BJ (cell line): ENCODE measurements around the gene TBL3. TPM values are rescaled to one million over a fixed set of nuclear protein-coding genes. Genes with fewer than 3 reads are reported as not detected.

Source experiments
- CTCF ChIA-PET: fragments of 350-600 bp; formaldehyde crosslinking; extraction: SDS; loops from one replicate; lab custom pipeline; 2021; ENCODE audit warnings: antibody characterized with exemption, inconsistent platforms; lab: Yijun Ruan, JAX
- POLR2A ChIA-PET: fragments of 300-600 bp; sonication (Branson Sonifier 250); formaldehyde crosslinking; extraction: SDS; loops from one replicate; lab custom pipeline; 2021; ENCODE audit warnings: antibody characterized with exemption; lab: Charles Lee
- DNase-seq: peaks from one replicate; pipeline ENCODE4 v3.0.0-alpha.2; 2011; ENCODE audit warnings: low read depth
- H3K27me3 ChIP-seq: 2 replicates; pipeline ENCODE4 v1.6.0; 2011; ENCODE audit warnings: low read length; ENCODE audit not compliant: control insufficient read depth, insufficient read depth
- H3K36me3 ChIP-seq: 2 replicates; pipeline ENCODE4 v1.5.1; 2011; ENCODE audit warnings: low read length; ENCODE audit not compliant: control insufficient read depth, insufficient read depth
- H3K4me3 ChIP-seq: 2 replicates; pipeline ENCODE4 v1.5.1; 2011; ENCODE audit warnings: low read depth, mild to moderate bottlenecking, control low read depth, low read length
- polyA plus RNA-seq: library from polyadenylated mRNA; depleted of rRNA; stranded (reverse); fragments of >200 nt; gene quantifications from 2 replicates; pipeline ENCODE4 v1.2.3, GENCODE V29; 2011
- TF ChIP-seq, protein P1 (sequence below): IDR thresholded peaks from 2 replicates; pipeline ENCODE4 v1.5.1; 2011; ENCODE audit warnings: low read depth, mild to moderate bottlenecking, control low read depth, inconsistent platforms, low read length, moderate library complexity; ENCODE audit not compliant: insufficient read depth

The TBL3 gene
- polyA plus RNA-seq, 1 experiment, result 33.1 TPM

DNA sequence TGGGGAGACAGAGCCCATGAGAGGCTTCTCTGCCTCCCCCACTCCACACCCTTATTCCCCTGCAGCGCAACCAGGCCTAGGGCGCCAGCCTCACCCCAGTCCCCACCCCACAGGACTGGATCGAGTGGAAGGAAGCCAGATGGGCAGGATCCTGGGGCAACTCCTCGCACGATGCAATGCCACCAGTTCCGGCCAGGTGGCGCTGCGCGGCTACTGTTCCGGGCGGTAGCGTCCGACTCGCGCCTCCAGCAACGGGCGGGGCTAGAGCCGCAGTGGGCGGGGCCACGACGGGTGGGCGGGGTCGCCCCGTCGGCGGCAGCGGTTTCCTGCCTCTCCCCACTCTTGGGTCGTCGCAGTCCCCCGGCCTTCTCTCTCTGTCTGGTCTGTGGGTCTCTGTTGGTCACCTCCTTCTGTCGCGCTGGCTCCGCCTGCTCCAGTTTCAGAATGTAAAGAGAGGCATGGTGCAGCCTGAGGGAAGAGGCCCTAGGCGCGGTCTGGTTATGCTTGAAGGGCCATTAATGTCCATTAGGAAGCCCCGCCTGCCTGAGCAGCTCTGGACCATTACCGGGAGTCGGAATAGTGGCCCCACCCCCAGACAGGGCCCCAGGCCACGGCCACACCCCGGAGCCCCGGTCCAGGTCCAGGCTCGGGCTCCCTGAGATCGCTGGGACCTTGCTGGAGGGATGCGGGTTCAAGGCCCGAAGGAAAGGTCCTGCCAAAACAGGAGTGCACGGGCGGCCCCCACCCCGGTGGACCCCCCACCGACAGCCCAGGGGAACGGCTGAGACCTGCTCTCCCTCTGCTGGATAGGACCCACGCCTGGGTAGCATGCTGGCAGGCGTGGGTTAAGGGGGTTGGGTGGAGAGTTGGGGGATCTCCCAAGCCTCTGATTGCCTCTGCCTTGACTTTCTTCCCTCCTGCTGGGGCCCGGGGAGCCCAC, 51.5 kb downstream of the TBL3 start:
- DNase-seq, result no peak
- H3K4me3 ChIP-seq, result peak overlapping the region; percentile 18
- ChIA-PET CTCF (interaction anchor here (0.6 to 4.2 kb wide), 42 partner anchors 9 to 1055 kb away, joined by 3 to 34 read pairs (median 5); partner anchors contain the start of genes NTHL1, TRAF7 and TSC2), POLR2A (interaction anchor here (0.6 to 1.5 kb wide), 3 partner anchors 117 to 153 kb away, joined by 4 to 22 read pairs (median 5); partner anchors contain the start of gene TRAF7)
- TF ChIP-seq, protein P1, sequence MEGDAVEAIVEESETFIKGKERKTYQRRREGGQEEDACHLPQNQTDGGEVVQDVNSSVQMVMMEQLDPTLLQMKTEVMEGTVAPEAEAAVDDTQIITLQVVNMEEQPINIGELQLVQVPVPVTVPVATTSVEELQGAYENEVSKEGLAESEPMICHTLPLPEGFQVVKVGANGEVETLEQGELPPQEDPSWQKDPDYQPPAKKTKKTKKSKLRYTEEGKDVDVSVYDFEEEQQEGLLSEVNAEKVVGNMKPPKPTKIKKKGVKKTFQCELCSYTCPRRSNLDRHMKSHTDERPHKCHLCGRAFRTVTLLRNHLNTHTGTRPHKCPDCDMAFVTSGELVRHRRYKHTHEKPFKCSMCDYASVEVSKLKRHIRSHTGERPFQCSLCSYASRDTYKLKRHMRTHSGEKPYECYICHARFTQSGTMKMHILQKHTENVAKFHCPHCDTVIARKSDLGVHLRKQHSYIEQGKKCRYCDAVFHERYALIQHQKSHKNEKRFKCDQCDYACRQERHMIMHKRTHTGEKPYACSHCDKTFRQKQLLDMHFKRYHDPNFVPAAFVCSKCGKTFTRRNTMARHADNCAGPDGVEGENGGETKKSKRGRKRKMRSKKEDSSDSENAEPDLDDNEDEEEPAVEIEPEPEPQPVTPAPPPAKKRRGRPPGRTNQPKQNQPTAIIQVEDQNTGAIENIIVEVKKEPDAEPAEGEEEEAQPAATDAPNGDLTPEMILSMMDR, result peak; percentile 89
- H3K36me3 ChIP-seq, result no peaks in the 10 kb centered on the region
- H3K27me3 ChIP-seq, result peaks cover 6% of the 10 kb centered on the region; the same call in 1 of the 2 replicates

DNA sequence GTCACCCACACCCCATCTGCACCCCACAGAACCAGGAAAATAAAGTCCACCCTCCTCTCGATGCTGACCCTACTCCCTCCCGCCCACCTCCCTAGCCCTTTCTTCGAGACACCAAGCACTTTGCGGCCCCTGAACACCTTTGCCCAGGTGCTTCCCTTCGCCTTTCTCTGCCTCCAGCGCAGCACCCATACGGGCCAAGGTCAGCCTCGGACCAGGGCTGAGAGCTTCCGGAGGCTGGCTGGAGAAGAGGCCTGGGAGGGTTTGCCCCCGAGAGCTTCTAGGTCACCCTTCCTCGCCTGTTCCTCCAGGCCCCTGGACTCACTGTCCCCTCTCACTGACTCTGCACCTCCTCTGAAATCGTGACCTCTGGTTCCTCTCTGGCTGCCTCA, 52.2 kb downstream of the TBL3 start:
- Histone ChIP-seq H3K36me3 (no peaks in the 10 kb centered on the region), H3K4me3 (no peak overlapping the region), H3K27me3 (peaks cover 4% of the 10 kb centered on the region; the same call in 1 of the 2 replicates)
- TF ChIP-seq, protein P1, result no peak
- no peak for DNase-seq
- CTCF ChIA-PET, result interaction anchor here (0.6 to 4.2 kb wide), 19 partner anchors 8 to 130 kb away, joined by 3 to 34 read pairs (median 8); partner anchors contain the start of genes NTHL1 and TSC2
- POLR2A ChIA-PET, result interaction anchor here (1.5 kb wide), 1 partner anchor 131 kb away, joined by 4 read pairs; the partner anchor contains the start of gene TRAF7

DNA sequence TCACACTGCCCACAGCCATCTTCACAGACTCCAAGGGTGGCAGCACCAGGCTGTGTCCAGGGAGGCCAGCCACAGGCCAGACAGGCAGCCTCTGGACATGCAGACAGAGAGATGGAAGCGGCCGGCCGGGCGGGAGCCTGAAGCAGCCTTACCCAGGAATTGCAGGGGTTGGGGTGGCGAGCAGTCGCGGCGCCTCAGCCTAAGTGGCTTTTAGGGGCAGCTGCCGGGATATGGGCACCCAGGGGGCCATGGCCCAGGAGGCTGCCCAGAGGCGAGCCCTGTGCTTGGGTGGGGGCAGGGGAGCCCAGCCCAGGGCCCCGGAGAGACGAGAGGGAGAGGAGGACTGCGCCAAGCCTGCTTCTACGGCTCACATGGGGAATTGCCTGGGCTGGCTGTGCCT, 53.4 kb downstream of the TBL3 start:
- DNase-seq, result no peak
- Histone ChIP-seq H3K27me3 (no peaks in the 10 kb centered on the region), H3K4me3 (no peak overlapping the region), H3K36me3 (peaks cover 8% of the 10 kb centered on the region)
- ChIA-PET CTCF (interaction anchor here (1.7 to 4.2 kb wide), 3 partner anchors 31 to 127 kb away, joined by 9 to 34 read pairs (median 11); no protein-coding TSS in a partner anchor), POLR2A (no interaction called here)
- TF ChIP-seq, protein P1, result no peak

DNA sequence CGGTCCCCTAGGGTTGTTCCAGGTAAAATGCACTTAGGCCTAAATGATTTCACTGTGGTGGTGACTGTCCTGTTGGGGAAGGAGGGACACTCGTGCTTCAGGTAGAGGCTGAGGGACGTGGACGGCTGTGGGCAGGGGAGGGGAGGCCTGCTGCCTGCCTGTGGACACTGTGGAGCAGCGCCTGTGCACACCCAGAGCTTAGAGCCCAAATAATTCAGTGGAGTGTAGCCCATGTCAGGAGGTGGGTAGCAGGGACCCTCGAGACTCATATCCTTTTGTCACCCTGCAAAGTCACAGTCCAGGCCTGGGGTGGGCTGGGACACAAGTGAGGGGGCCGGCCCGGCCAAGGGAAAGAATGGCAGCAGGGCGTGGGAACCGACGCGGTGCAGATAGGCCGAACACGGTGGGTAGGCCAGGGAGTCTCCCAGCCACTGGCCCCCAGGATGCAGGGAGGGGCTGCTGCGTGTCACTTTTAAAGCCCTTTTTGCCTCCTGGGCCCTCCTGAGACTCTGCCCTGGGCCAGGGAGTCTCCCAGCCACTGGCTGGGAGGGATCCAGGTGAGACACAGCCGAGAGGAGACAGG, 54.1 kb downstream of the TBL3 start:
- ChIA-PET POLR2A (no interaction called here), CTCF (interaction anchor here (2.0 to 4.2 kb wide), 3 partner anchors 10 to 114 kb away, joined by 10 to 34 read pairs (median 11); no protein-coding TSS in a partner anchor)
- Histone ChIP-seq H3K36me3 (peaks cover 10% of the 10 kb centered on the region), H3K27me3 (no peaks in the 10 kb centered on the region), H3K4me3 (peak overlapping the region; percentile 62)
- DNase-seq, result no peak
- TF ChIP-seq, protein P1, result no peak
